H9 (cell line): ENCODE measurements around the gene ITPR2. TPM values are rescaled to one million over a fixed set of nuclear protein-coding genes. Genes with fewer than 3 reads are reported as not detected.

Experiments used
- DNase-seq: peaks from one replicate; pipeline ENCODE4 v3.0.0-alpha.2; 2017
- H2AFZ ChIP-seq: one replicate; pipeline ENCODE4 v1.6.1; 2013; ENCODE audit warnings: mild to moderate bottlenecking, low read length, control low read depth, moderate library complexity
- H2AK5ac ChIP-seq: 2 replicates; pipeline ENCODE4 v1.6.1; 2013; ENCODE audit warnings: low read length, control low read depth, mixed read lengths; ENCODE audit not compliant: insufficient read length
- H2BK120ac ChIP-seq: one replicate; pipeline ENCODE4 v1.6.1; 2013; ENCODE audit warnings: low read depth, mild to moderate bottlenecking, low read length, control low read depth, inconsistent platforms; ENCODE audit not compliant: poor library complexity, severe bottlenecking
- H2BK12ac ChIP-seq: 2 replicates; pipeline ENCODE4 v1.6.1; 2013; ENCODE audit warnings: low read length, control low read depth, mixed read lengths, low read depth; ENCODE audit not compliant: insufficient read length
- H2BK15ac ChIP-seq: 2 replicates; pipeline ENCODE4 v1.6.1; 2013; ENCODE audit warnings: low read depth, low read length, control low read depth
- H2BK20ac ChIP-seq: one replicate; pipeline ENCODE4 v1.6.1; 2013; ENCODE audit warnings: low read depth, mild to moderate bottlenecking, low read length, control low read depth, inconsistent platforms; ENCODE audit not compliant: poor library complexity, severe bottlenecking
- H2BK5ac ChIP-seq: 2 replicates; pipeline ENCODE4 v1.6.1; 2013; ENCODE audit warnings: low read length, control low read depth, mixed read lengths; ENCODE audit not compliant: insufficient read length
- H3K14ac ChIP-seq: 2 replicates; pipeline ENCODE4 v1.6.1; 2013; ENCODE audit warnings: low read length, control low read depth; ENCODE audit not compliant: insufficient read depth
- H3K18ac ChIP-seq: 2 replicates; pipeline ENCODE4 v1.6.1; 2013; ENCODE audit warnings: low read depth, mild to moderate bottlenecking, mixed read lengths, low read length, control low read depth; ENCODE audit not compliant: insufficient read length
- H3K23ac ChIP-seq: 2 replicates; pipeline ENCODE4 v1.6.1; 2013; ENCODE audit warnings: low read length, control low read depth, mixed read lengths, low read depth; ENCODE audit not compliant: insufficient read length
- H3K23me2 ChIP-seq: 2 replicates; pipeline ENCODE4 v1.6.1; 2013; ENCODE audit warnings: low read depth, mild to moderate bottlenecking, mixed read lengths, low read length, control low read depth; ENCODE audit not compliant: insufficient read length, poor library complexity, severe bottlenecking
- H3K27ac ChIP-seq: 2 replicates; pipeline ENCODE4 v1.5.1; 2013; ENCODE audit warnings: low read length, control low read depth, mixed read lengths, low read depth; ENCODE audit not compliant: insufficient read length
- H3K27me3 ChIP-seq: 2 replicates; pipeline ENCODE4 v1.6.1; 2013; ENCODE audit warnings: low read length, control low read depth, inconsistent platforms; ENCODE audit not compliant: insufficient read depth
- H3K4ac ChIP-seq: 2 replicates; pipeline ENCODE4 v1.6.1; 2013; ENCODE audit warnings: low read depth, mild to moderate bottlenecking, control low read depth, inconsistent platforms, low read length, moderate library complexity
- H3K4me1 ChIP-seq: 2 replicates; pipeline ENCODE4 v1.6.1; 2013; ENCODE audit warnings: low read length, control low read depth, inconsistent platforms; ENCODE audit not compliant: insufficient read depth
- H3K4me2 ChIP-seq: 2 replicates; pipeline ENCODE4 v1.6.1; 2013; ENCODE audit warnings: low read length, control low read depth, mixed read lengths; ENCODE audit not compliant: insufficient read length, insufficient read depth
- H3K56ac ChIP-seq: 2 replicates; pipeline ENCODE4 v1.6.1; 2013; ENCODE audit warnings: low read depth, mild to moderate bottlenecking, mixed read lengths, low read length, control low read depth; ENCODE audit not compliant: insufficient read length
- H3K79me1 ChIP-seq: 2 replicates; pipeline ENCODE4 v1.6.1; 2013; ENCODE audit warnings: low read depth, mild to moderate bottlenecking, moderate library complexity, low read length, control low read depth, inconsistent platforms; ENCODE audit not compliant: insufficient read depth, poor library complexity, severe bottlenecking
- H3K79me2 ChIP-seq: 2 replicates; pipeline ENCODE4 v1.6.1; 2013; ENCODE audit warnings: low read length, control low read depth, inconsistent platforms; ENCODE audit not compliant: insufficient read depth
- H3K9ac ChIP-seq: 2 replicates; pipeline ENCODE4 v1.6.1; 2013; ENCODE audit warnings: low read length, control low read depth, mixed read lengths; ENCODE audit not compliant: insufficient read length; ENCODE audit errors: extremely low read depth
- H3K9me3 ChIP-seq: one replicate; pipeline ENCODE4 v1.6.1; 2013; ENCODE audit warnings: low read depth, low read length, inconsistent platforms; ENCODE audit not compliant: control insufficient read depth
- H3T11ph ChIP-seq: one replicate; pipeline ENCODE4 v1.6.1; 2013; ENCODE audit warnings: mild to moderate bottlenecking, low read length, control low read depth, inconsistent platforms
- H4K20me1 ChIP-seq: one replicate; pipeline ENCODE4 v1.6.1; 2013; ENCODE audit not compliant: control insufficient read depth, insufficient read length, insufficient read depth
- H4K5ac ChIP-seq: 2 replicates; pipeline ENCODE4 v1.6.1; 2013; ENCODE audit warnings: low read depth, mild to moderate bottlenecking, mixed read lengths, low read length, control low read depth; ENCODE audit not compliant: insufficient read length
- H4K8ac ChIP-seq: replicated peaks from 2 replicates; pipeline ENCODE4 v1.6.1; 2013; ENCODE audit warnings: low read length, control low read depth, mixed read lengths, low read depth; ENCODE audit not compliant: insufficient read length
- H4K91ac ChIP-seq: 2 replicates; pipeline ENCODE4 v1.6.1; 2013; ENCODE audit warnings: low read depth, mild to moderate bottlenecking, moderate library complexity, mixed read lengths, low read length, control low read depth; ENCODE audit not compliant: insufficient read length
- H3K27ac Mint-ChIP-seq, 3 experiments: 2 replicates in 2 of 3; 3 replicates in 1 of 3; pipeline ENCODE4 v1.8.0; 2020 to 2021; ENCODE audit warnings: mixed read lengths in 3 of 3, mild to moderate bottlenecking in 1 of 3, moderate library complexity in 1 of 3
- H3K27me3 Mint-ChIP-seq: 2 replicates; pipeline ENCODE4 v1.8.0; 2021; ENCODE audit warnings: low read depth, mild to moderate bottlenecking, moderate library complexity, mixed read lengths
- H3K36me3 Mint-ChIP-seq, 3 experiments: 2 replicates in 2 of 3; 3 replicates in 1 of 3; pipeline ENCODE4 v1.8.0; 2020 to 2021; ENCODE audit warnings: low read depth in 3 of 3, mixed read lengths in 3 of 3; ENCODE audit not compliant: insufficient read depth in 1 of 3
- H3K4me1 Mint-ChIP-seq, 2 experiments: 2 replicates each; pipeline ENCODE4 v1.8.0; 2020; ENCODE audit warnings: mixed read lengths in 2 of 2
- H3K4me3 Mint-ChIP-seq, 2 experiments: 2 replicates in 1 of 2; 3 replicates in 1 of 2; pipeline ENCODE4 v1.8.0; 2020 to 2021; ENCODE audit warnings: mild to moderate bottlenecking in 2 of 2, mixed read lengths in 2 of 2, moderate library complexity in 1 of 2
- H3K9me3 Mint-ChIP-seq, 2 experiments: 2 replicates in 1 of 2; 3 replicates in 1 of 2; pipeline ENCODE4 v1.8.0; 2020; ENCODE audit warnings: mild to moderate bottlenecking in 2 of 2, mixed read lengths in 2 of 2, moderate library complexity in 1 of 2
- CTCF ChIP-seq: fragments of 200-600 bp; sonication (generic); conservative IDR thresholded peaks from 3 replicates; pipeline ENCODE4 v1.8.0; 2021; ENCODE audit warnings: antibody characterized with exemption, mild to moderate bottlenecking
- WGBS: extraction: QIAGEN DNeasy Blood & Tissue Kit; methylation state at CpG from one replicate; pipeline ENCODE4 v1.1.7; 2013; ENCODE audit warnings: missing lambda C conversion rate, low lambda C conversion rate, mixed read lengths; ENCODE audit not compliant: insufficient read length; ENCODE audit errors: extremely low coverage; 5-methylcytosine and 5-hydroxymethylcytosine counted together
- total RNA-seq: library from RNA; stranded (reverse); gene quantifications from 2 replicates; pipeline ENCODE4 v1.2.1, GENCODE V29; 2021

The ITPR2 gene
- total RNA-seq, 1 experiment from 2014 or later: 14.8 TPM

- peaks cover 18 to 24% of the 10 kb centered on the region in 2 experiments for H3K4me1 Mint-ChIP-seq
- Histone ChIP-seq H2BK15ac (no peak overlapping the region), H3K4me2 (no peak overlapping the region), H3K56ac (no peak overlapping the region), H3T11ph (no peak overlapping the region), H4K8ac (no peak overlapping the region), H3K27me3 (no peaks in the 10 kb centered on the region; the same call in 1 of the 2 replicates), H3K9me3 (no peaks in the 10 kb centered on the region), H3K4ac (no peak overlapping the region), H3K79me2 (no peaks in the 10 kb centered on the region), H2BK20ac (no peak overlapping the region), H3K23ac (no peak overlapping the region), H3K27ac (no peak overlapping the region), H4K20me1 (no peaks in the 10 kb centered on the region), H3K79me1 (no peaks in the 10 kb centered on the region), H4K5ac (no peak overlapping the region), H2BK5ac (no peak overlapping the region), H2AFZ (no peak overlapping the region), H2BK120ac (no peak overlapping the region), H2BK12ac (no peak overlapping the region), H3K9ac (no peak overlapping the region), H3K23me2 (no peaks in the 10 kb centered on the region), H4K91ac (no peak overlapping the region), H3K18ac (no peak overlapping the region), H2AK5ac (no peak overlapping the region), H3K4me1 (peaks cover 3% of the 10 kb centered on the region; the same call in 1 of the 2 replicates), H3K14ac (no peak overlapping the region)
- no peaks in the 10 kb centered on the region for H3K9me3 Mint-ChIP-seq
- no peak for DNase-seq
- no peaks in the 10 kb centered on the region for H3K27me3 Mint-ChIP-seq
- TF ChIP-seq CTCF: no peak
- whole genome bisulfite sequencing: no CpG with 5 or more reads among the region's 3 CpGs
- peaks cover 4 to 12% (median 7%) of the 10 kb centered on the region in 3 experiments; a peak in 6 of 7 replicates for H3K36me3 Mint-ChIP-seq
- H3K4me3 Mint-ChIP-seq: no peak overlapping the region
- H3K27ac Mint-ChIP-seq: no peak overlapping the region
Measured at GRCh38 chr12:26711569-26711968, 121.4 kb downstream of the ITPR2 start.
